ENCODE data around the gene C1orf198. TPM values are rescaled to one million over a fixed set of nuclear protein-coding genes. Genes with fewer than 3 reads are reported as not detected.

Gene C1orf198, protein sequence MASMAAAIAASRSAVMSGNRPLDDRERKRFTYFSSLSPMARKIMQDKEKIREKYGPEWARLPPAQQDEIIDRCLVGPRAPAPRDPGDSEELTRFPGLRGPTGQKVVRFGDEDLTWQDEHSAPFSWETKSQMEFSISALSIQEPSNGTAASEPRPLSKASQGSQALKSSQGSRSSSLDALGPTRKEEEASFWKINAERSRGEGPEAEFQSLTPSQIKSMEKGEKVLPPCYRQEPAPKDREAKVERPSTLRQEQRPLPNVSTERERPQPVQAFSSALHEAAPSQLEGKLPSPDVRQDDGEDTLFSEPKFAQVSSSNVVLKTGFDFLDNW
- total RNA-seq (2012; rRNA removed): 12.9 and 33.9 TPM in 2 replicates

DNA sequence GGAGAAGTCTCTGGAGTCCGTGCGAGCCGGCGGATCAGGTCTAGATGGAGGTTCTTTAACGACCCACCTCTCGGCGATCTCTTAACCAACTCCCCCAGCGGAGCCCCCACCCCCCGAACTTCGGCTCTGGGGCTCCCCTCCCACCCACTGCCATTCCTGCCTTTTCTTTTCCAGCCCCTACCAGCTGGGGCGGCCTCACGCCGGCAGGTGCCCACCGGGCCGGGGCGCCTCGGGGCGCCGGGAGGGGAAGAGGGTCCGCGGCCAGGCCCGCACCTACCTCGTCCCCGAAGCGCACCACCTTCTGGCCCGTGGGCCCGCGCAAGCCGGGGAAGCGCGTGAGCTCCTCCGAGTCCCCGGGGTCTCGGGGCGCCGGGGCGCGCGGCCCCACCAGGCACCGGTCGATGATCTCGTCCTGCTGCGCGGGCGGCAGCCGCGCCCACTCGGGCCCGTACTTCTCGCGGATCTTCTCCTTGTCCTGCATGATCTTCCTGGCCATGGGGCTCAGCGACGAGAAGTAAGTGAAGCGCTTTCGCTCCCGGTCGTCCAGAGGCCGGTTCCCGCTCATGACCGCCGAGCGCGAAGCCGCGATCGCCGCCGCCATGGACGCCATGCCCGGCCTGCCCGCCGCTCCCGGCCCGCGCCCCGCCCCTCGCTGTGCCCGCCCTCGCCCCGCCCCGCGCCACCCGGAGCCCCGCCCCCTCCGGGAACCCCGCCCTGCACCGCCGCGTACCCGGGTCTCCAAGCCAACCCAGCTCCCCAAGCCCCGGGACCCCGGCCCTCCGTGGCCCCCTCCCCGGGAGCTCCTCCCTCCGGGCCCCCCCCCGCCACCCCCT, at the start of gene C1orf198:
TSS of gene C1orf198 (minus strand) at position 619 of the 833 bp plus-strand sequence. CDS start at position 610, 9 bp downstream.
- H3K4me3 ChIP-seq (ENCODE audit: low read length): peak within 1 kb of the TSS; percentile 97
- H3K9ac ChIP-seq (ENCODE audit: low read depth, low read length): peak within 1 kb of the TSS; percentile 95
- H3K27me3 ChIP-seq (ENCODE audit: control insufficient read depth, insufficient read depth, low read length): no peaks in the 10 kb centered on the region
- H3K4me2 ChIP-seq (ENCODE audit: low read length): peak within 1 kb of the TSS; percentile 89
- H3K4me1 ChIP-seq (ENCODE audit: control insufficient read depth, insufficient read depth, low read length): peaks cover 45% of the 10 kb centered on the region
- no peaks in the 10 kb centered on the region for H3K36me3 ChIP-seq (ENCODE audit: insufficient read depth, low read length)
- H3K9me3 ChIP-seq (replicated peaks; ENCODE audit: low read length): no peaks in the 10 kb centered on the region

DNA sequence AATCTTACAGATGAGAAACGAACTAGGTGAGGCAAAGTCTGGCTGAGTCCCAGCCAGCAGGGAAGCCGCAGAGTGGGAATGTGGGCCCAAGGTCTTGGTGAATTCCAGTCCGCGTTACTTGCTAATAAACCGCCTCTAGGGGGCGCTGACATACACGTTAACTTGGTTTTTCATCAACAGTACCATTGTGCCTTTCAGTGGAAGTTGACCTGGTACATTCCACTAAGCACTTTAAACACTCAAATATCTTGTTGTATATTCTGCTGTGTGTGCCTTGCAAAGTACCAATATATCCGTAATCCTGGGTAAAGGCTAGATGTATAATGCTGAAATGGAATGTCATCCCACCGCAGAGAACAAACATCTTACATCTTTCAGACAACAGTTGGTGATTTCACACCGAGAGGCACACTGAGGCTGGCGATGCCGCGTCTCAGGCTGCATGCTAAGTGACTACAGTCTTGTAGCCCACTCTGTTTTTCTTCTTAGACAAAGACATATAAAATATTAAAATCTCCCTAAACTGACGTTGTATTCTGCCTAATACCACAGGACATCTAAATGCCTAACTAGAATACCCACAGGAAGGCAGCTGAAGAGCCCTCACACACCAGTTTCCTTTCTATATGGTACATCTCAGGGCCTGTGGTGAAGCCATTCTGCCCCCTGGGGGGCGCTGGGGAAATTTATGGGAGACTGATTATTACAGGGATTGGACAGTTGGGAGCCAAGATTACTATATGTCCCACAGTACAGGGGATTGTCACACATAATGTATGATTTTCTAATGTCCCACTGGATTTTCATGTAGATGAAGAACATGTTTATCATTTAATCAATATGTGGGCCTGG, 49.2 kb upstream of the C1orf198 start:
- Histone ChIP-seq H3K4me3 (ENCODE audit: low read length) (no peak overlapping the region), H3K4me1 (ENCODE audit: control insufficient read depth, insufficient read depth, low read length) (peaks cover 4% of the 10 kb centered on the region), H3K36me3 (ENCODE audit: insufficient read depth, low read length) (no peaks in the 10 kb centered on the region), H3K4me2 (ENCODE audit: low read length) (no peak overlapping the region), H3K27me3 (ENCODE audit: control insufficient read depth, insufficient read depth, low read length) (no peaks in the 10 kb centered on the region), H3K9ac (ENCODE audit: low read depth, low read length) (no peak overlapping the region), H3K9me3 (replicated peaks; ENCODE audit: low read length) (no peaks in the 10 kb centered on the region)

DNA sequence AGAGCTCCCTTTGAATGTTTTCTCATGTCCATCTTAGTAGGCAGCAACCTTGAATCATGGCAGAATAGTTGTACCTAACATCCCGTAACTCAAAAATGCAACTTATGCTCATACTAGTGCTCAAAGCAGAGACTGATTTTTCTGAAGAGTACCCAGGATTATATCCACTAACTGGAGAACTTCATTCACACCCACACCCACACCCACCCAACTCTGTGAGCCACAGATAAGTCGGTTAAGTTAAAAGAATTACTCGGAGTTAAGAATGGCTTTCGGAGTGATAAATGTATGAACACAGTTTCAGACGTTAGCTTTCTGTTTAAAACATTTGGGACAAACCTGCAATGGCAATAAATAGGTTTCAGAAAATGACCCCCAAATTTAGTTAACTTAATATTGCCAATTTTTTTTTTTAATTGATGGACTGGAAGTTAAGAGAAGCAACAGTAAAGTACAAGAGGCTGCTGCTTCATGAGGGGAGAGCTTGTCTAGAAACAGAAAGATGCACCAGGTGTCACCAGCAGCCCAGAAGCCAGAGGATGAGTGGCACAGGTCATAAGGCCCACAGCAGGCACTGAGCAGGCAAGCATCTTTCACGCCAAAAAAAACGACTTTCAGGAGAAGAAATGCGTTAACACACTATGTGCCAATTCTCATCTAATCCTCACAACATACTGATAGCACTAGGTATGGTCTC, 48.4 kb upstream of the C1orf198 start:
- no peak overlapping the region for H3K4me2 ChIP-seq (ENCODE audit: low read length)
- peaks cover 4% of the 10 kb centered on the region for H3K4me1 ChIP-seq (ENCODE audit: control insufficient read depth, insufficient read depth, low read length)
- H3K9ac ChIP-seq (ENCODE audit: low read depth, low read length): no peak overlapping the region
- H3K27me3 ChIP-seq (ENCODE audit: control insufficient read depth, insufficient read depth, low read length): no peaks in the 10 kb centered on the region
- H3K4me3 ChIP-seq (ENCODE audit: low read length): no peak overlapping the region
- no peaks in the 10 kb centered on the region for H3K9me3 ChIP-seq (replicated peaks; ENCODE audit: low read length)
- H3K36me3 ChIP-seq (ENCODE audit: insufficient read depth, low read length): no peaks in the 10 kb centered on the region

DNA sequence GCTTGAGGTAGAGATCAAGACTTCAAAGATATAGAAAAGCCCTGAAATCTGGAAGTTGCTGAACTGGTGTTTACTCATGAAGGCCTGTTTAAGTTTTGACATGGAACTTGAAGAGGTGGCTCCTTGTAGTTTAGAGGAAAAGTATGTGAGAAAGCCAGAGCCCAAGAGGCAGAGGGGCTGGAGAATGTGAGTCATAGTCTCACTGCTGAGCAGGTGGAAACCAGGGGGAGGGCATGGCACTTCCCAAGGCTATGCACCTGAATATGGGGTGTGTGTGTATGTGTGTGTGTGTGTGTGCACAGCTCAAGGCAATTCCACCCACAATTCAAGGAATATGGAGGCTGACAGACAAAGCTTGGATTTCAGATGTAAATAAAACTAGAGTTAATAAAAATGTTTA, 46.8 kb upstream of the C1orf198 start:
- Histone ChIP-seq H3K36me3 (ENCODE audit: insufficient read depth, low read length) (no peaks in the 10 kb centered on the region), H3K27me3 (ENCODE audit: control insufficient read depth, insufficient read depth, low read length) (no peaks in the 10 kb centered on the region)

DNA sequence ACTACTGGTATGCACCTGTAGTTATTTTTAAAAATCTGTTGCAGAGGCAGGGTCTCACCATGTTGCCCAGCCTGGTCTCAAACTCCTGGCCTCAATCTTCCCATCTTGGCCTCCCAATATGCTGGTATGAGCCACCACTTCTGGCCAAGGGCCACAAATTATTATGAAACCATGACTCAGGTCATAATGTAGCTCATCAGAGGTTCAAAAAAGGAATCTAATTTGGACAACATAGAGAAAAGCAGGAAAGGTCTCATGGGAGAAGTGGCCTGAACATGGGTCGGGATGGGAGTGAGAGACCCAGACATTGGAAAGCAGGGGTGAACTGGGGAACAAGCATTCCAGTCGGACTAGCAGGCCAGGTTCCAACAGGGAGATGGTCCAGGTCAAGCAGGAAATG, 45.2 kb upstream of the C1orf198 start:
- Histone ChIP-seq H3K4me3 (ENCODE audit: low read length) (no peak overlapping the region), H3K9ac (ENCODE audit: low read depth, low read length) (no peak overlapping the region), H3K36me3 (ENCODE audit: insufficient read depth, low read length) (peaks cover 2% of the 10 kb centered on the region), H3K27me3 (ENCODE audit: control insufficient read depth, insufficient read depth, low read length) (no peaks in the 10 kb centered on the region), H3K9me3 (replicated peaks; ENCODE audit: low read length) (no peaks in the 10 kb centered on the region), H3K4me1 (ENCODE audit: control insufficient read depth, insufficient read depth, low read length) (peaks cover 4% of the 10 kb centered on the region), H3K4me2 (ENCODE audit: low read length) (no peak overlapping the region)

More for the DNA sequence above, 46.8 kb upstream of the C1orf198 start:
- no peak overlapping the region for H3K4me3 ChIP-seq (ENCODE audit: low read length)
- H3K9ac ChIP-seq (ENCODE audit: low read depth, low read length): no peak overlapping the region
- no peaks in the 10 kb centered on the region for H3K9me3 ChIP-seq (replicated peaks; ENCODE audit: low read length)
- peaks cover 4% of the 10 kb centered on the region for H3K4me1 ChIP-seq (ENCODE audit: control insufficient read depth, insufficient read depth, low read length)
- H3K4me2 ChIP-seq (ENCODE audit: low read length): no peak overlapping the region

DNA sequence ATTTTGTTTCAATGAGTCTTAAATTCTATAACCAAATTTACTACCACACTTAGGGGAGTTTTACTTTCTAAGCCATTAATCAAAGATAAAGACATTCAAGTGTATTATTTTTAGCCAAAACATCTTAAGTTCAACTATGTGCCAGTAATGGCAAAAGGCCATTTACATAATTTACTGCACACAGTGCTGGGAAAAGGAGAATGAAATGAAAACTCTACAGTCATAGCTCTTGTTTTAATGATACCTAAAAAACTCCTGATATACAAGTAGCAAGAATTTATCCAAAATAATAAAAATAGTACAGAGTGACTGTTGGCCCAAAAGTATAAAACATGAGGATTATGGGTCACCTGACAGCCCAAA, 42.4 kb upstream of the C1orf198 start:
- no peak overlapping the region for H3K4me3 ChIP-seq (ENCODE audit: low read length)
- no peak overlapping the region for H3K4me2 ChIP-seq (ENCODE audit: low read length)
- no peak overlapping the region for H3K9ac ChIP-seq (ENCODE audit: low read depth, low read length)
- peaks cover 3% of the 10 kb centered on the region for H3K36me3 ChIP-seq (ENCODE audit: insufficient read depth, low read length)
- H3K9me3 ChIP-seq (replicated peaks; ENCODE audit: low read length): no peaks in the 10 kb centered on the region
- peaks cover 8% of the 10 kb centered on the region for H3K4me1 ChIP-seq (ENCODE audit: control insufficient read depth, insufficient read depth, low read length)
- no peaks in the 10 kb centered on the region for H3K27me3 ChIP-seq (ENCODE audit: control insufficient read depth, insufficient read depth, low read length)

DNA sequence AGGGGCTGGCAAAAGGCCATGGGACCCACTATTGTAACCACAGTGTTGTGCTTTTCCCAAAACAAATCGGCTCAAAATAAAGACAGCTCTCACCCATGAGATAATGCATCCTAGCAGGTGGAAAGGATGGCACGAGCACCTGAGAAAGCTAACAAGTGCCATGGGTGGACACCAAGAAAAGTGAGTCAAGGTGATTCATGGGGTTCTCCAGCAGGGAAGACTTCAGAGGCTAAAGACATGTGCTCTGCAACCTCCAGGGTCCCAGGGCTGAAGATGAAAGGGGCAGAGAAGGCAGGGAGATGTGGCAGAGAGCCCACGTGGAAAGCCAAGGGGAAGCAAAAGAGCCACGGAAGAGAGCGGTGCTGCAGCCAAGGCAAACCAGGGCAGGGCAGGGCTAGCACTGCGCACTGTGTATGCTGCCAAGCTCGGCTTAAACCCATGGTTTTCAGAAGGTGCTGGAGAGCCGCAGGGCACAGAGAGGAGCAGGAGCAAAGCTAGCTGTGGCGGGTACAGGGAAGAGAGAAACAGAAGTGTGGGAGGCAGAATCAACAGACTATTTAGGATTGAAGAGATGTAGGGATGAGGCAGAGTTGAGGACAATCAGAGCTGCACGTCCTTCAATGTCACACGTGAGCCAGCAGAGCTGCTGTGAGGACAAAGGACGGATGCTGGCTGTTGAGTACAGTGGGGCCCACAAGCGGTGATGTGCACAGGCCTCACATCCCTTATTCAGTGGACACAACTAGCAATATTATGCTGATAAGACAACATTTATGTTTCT, 41.8 kb upstream of the C1orf198 start:
- H3K9ac ChIP-seq (ENCODE audit: low read depth, low read length): no peak overlapping the region
- H3K4me3 ChIP-seq (ENCODE audit: low read length): no peak overlapping the region
- peaks cover 3% of the 10 kb centered on the region for H3K36me3 ChIP-seq (ENCODE audit: insufficient read depth, low read length)
- no peaks in the 10 kb centered on the region for H3K27me3 ChIP-seq (ENCODE audit: control insufficient read depth, insufficient read depth, low read length)
- peaks cover 12% of the 10 kb centered on the region for H3K4me1 ChIP-seq (ENCODE audit: control insufficient read depth, insufficient read depth, low read length)
- H3K4me2 ChIP-seq (ENCODE audit: low read length): no peak overlapping the region
- no peaks in the 10 kb centered on the region for H3K9me3 ChIP-seq (replicated peaks; ENCODE audit: low read length)

DNA sequence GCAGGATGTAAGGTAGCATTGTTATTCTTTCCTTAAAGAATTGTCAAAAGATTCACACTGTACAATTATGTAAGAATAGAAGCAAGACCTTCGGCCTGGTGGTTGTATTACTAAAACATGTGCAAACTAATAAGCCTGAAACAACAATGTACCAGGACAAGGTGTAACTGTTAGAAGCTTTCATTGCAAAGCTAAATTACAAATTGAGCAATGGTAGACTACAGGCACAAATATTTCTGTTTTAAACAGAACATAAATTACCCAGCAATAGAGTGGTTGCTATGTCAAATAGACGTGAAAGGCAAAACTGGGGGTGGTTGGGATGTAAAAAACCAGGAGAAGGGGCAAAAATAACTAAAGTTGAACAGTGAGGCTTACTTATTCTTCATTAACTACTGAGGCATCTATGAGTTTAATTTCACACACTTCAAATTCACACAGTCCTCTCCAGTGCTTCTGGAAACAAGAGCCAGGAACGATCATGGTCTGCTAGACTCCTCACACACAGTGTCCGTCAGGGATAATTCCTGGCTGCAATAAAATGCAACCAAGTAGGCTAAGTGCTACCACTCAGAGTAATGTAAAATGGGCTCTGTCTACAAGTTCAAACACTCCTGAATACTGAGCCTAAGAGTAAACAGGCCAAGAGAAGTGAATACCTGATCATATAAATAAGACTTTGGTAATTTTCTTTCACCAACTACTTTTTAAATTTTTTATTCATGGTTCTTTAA, 39.3 kb upstream of the C1orf198 start:
- Histone ChIP-seq H3K4me3 (ENCODE audit: low read length) (no peak overlapping the region), H3K4me1 (ENCODE audit: control insufficient read depth, insufficient read depth, low read length) (peaks cover 7% of the 10 kb centered on the region), H3K36me3 (ENCODE audit: insufficient read depth, low read length) (peaks cover 3% of the 10 kb centered on the region), H3K9me3 (replicated peaks; ENCODE audit: low read length) (no peaks in the 10 kb centered on the region), H3K27me3 (ENCODE audit: control insufficient read depth, insufficient read depth, low read length) (no peaks in the 10 kb centered on the region), H3K9ac (ENCODE audit: low read depth, low read length) (no peak overlapping the region), H3K4me2 (ENCODE audit: low read length) (no peak overlapping the region)

DNA sequence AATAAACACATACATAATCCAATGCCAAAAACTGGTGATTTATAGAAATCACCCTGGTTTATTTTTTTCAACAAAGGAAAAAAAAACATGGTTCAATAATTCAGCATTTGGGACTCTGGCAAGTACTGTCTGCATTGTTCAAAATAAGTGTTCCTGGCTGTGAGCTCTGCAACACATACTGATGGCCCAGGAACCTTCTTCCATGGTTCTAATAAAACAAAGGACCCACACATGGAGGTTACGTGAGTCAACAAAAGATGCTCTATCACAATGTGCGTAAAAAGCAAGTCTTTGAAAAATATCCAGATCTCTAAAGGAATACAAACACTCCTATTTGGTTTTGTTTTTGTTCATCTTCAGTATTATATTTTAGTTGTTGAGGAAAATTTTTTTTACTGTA, 37.9 kb upstream of the C1orf198 start:
- no peaks in the 10 kb centered on the region for H3K27me3 ChIP-seq (ENCODE audit: control insufficient read depth, insufficient read depth, low read length)
- H3K4me3 ChIP-seq (ENCODE audit: low read length): no peak overlapping the region
- H3K36me3 ChIP-seq (ENCODE audit: insufficient read depth, low read length): peaks cover 3% of the 10 kb centered on the region
- no peaks in the 10 kb centered on the region for H3K9me3 ChIP-seq (replicated peaks; ENCODE audit: low read length)
- no peak overlapping the region for H3K4me2 ChIP-seq (ENCODE audit: low read length)
- peaks cover 7% of the 10 kb centered on the region for H3K4me1 ChIP-seq (ENCODE audit: control insufficient read depth, insufficient read depth, low read length)
- no peak overlapping the region for H3K9ac ChIP-seq (ENCODE audit: low read depth, low read length)

DNA sequence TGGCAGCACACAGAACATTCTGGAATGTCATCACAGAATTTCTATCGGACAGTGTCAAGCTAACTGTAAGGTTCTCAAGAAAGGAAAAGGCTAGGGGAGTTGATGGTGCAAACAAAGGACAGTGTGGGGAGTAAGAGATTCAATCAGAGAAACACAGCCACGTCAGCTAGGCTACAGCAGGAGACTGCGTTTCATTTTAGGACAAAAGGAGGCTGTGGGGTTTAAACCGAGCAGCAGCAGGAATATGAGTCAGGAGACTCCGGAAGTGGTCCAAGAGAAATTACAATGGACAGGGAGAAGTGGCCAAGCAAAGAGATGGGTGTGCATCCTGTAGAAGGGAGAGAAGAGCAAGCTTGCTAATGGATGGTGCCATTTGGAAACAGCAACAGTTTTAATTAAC, 37.4 kb upstream of the C1orf198 start:
- Histone ChIP-seq H3K4me2 (ENCODE audit: low read length) (peak overlapping the region; percentile 42), H3K9ac (ENCODE audit: low read depth, low read length) (peak overlapping the region; percentile 19), H3K4me3 (ENCODE audit: low read length) (peak overlapping the region; percentile 14), H3K9me3 (replicated peaks; ENCODE audit: low read length) (no peaks in the 10 kb centered on the region), H3K4me1 (ENCODE audit: control insufficient read depth, insufficient read depth, low read length) (peaks cover 7% of the 10 kb centered on the region), H3K36me3 (ENCODE audit: insufficient read depth, low read length) (peaks cover 3% of the 10 kb centered on the region), H3K27me3 (ENCODE audit: control insufficient read depth, insufficient read depth, low read length) (no peaks in the 10 kb centered on the region)

Data from skeletal muscle satellite cell (primary cell).